Measurements from ENCODE around the gene NAA15. TPM values are rescaled to one million over a fixed set of nuclear protein-coding genes. Genes with fewer than 3 reads are reported as not detected.

Gene NAA15
- total RNA-seq, 1 experiment from 2014 or later, result 55.0 TPM

GRCh38 chr4:139450586-139450985, 149.3 kb downstream of the NAA15 start:
- ChIA-PET POLR2A (no interaction called here), CTCF (no interaction called here)
- no TSS peak for BruUV-seq (replicated peaks)
- intact Hi-C loops (cut with micrococcal nuclease; ENCODE audit: unreplicated experiment), result loop anchor here (10.0 kb wide), 1 partner anchor 84 kb away; no protein-coding TSS in a partner anchor
- Histone ChIP-seq H3K4me1 (ENCODE audit: control insufficient read depth, insufficient read depth, low read length) (peaks cover 9% of the 10 kb centered on the region), H3K27me3 (ENCODE audit: control insufficient read depth, insufficient read depth, low read length) (no peaks in the 10 kb centered on the region), H3K4me3 (ENCODE audit: low read depth in 2 of 2, low read length in 2 of 2) (no peak overlapping the region), H3K27ac (ENCODE audit: low read length) (no peak overlapping the region), H3K9me3 (ENCODE audit: control insufficient read depth, insufficient read depth, low read depth, low read length) (no peaks in the 10 kb centered on the region), H3K36me3 (ENCODE audit: control insufficient read depth, insufficient read depth, low read length) (peaks cover 10% of the 10 kb centered on the region)
- in situ Hi-C loops (cut with HindIII; ENCODE audit: low pct_unique_long_range_greater_than_20kb, low sequenced_read_pairs), result no loop called here
- no peak for TF ChIP-seq SIN3A (IDR thresholded peaks at IDR 0.05; ENCODE audit: borderline replicate concordance, insufficient read depth, low read depth, low read length)
- no peak for TF ChIP-seq POLR2AphosphoS5 (IDR thresholded peaks at IDR 0.05; ENCODE audit: low read depth, low read length)
- no peak for TF ChIP-seq TCF7L2 (IDR thresholded peaks at IDR 0.05; ENCODE audit: low read depth, low read length)
- TF ChIP-seq CTCF (IDR thresholded peaks at IDR 0.05), result no peak
- TF ChIP-seq REST (IDR thresholded peaks at IDR 0.05; ENCODE audit: insufficient read depth in 1 of 2, low read depth in 2 of 2, low read length in 1 of 2), result no peak
- no peak for ATAC-seq
- DNase-seq (ENCODE audit: low read depth, low spot score), result no peak

- in situ Hi-C loops (cut with HindIII; ENCODE audit: low pct_unique_long_range_greater_than_20kb, low sequenced_read_pairs), result no loop called here
- H3K36me3 ChIP-seq (ENCODE audit: control insufficient read depth, insufficient read depth, low read length), result peaks cover 10% of the 10 kb centered on the region
- no TSS peak for BruUV-seq (replicated peaks)
- no peaks in the 10 kb centered on the region for H3K9me3 ChIP-seq (ENCODE audit: control insufficient read depth, insufficient read depth, low read depth, low read length)
- ChIA-PET CTCF (no interaction called here), POLR2A (no interaction called here)
- intact Hi-C loops (cut with micrococcal nuclease; ENCODE audit: unreplicated experiment), result loop anchor here (10.0 kb wide), 1 partner anchor 83 kb away; no protein-coding TSS in a partner anchor
- H3K27me3 ChIP-seq (ENCODE audit: control insufficient read depth, insufficient read depth, low read length), result no peaks in the 10 kb centered on the region
- H3K27ac ChIP-seq (ENCODE audit: low read length), result peak overlapping the region; percentile 92
- ATAC-seq (no peak), DNase-seq (ENCODE audit: low read depth, low spot score) (no peak)
- H3K4me1 ChIP-seq (ENCODE audit: control insufficient read depth, insufficient read depth, low read length), result peaks cover 16% of the 10 kb centered on the region
- peak overlapping the region; percentile 71 to 95; a peak in 3 of 4 replicates for H3K4me3 ChIP-seq (ENCODE audit: low read depth in 2 of 2, low read length in 2 of 2)
- TF ChIP-seq POLR2AphosphoS5 (IDR thresholded peaks at IDR 0.05; ENCODE audit: low read depth, low read length), result no peak
- no peak for TF ChIP-seq SIN3A (IDR thresholded peaks at IDR 0.05; ENCODE audit: borderline replicate concordance, insufficient read depth, low read depth, low read length)
- TF ChIP-seq TCF7L2 (IDR thresholded peaks at IDR 0.05; ENCODE audit: low read depth, low read length), result no peak
- TF ChIP-seq REST (IDR thresholded peaks at IDR 0.05; ENCODE audit: insufficient read depth in 1 of 2, low read depth in 2 of 2, low read length in 1 of 2), result no peak
- TF ChIP-seq CTCF (IDR thresholded peaks at IDR 0.05), result no peak
Observed at GRCh38 chr4:139451997-139452396, 150.7 kb downstream of the NAA15 start.

All from Panc1 (cell line).